WTC11 (cell line): ENCODE measurements around the gene CREBRF.

Experiments used
- ARID4B ChIP-seq: sonication (generic); formaldehyde crosslinking; IDR thresholded peaks from 2 replicates; pipeline ENCODE4 v1.8.0; 2023; ENCODE audit warnings: missing genetic modification reagents, mild to moderate bottlenecking, borderline replicate concordance
- E2F1 ChIP-seq: sonication (generic); formaldehyde crosslinking; IDR thresholded peaks from 2 replicates; pipeline ENCODE4 v1.8.0; 2022; ENCODE audit warnings: mild to moderate bottlenecking, missing genetic modification reagents
- NR2C2 ChIP-seq: sonication (generic); formaldehyde crosslinking; IDR thresholded peaks from 2 replicates; pipeline ENCODE4 v1.8.0; 2022; ENCODE audit warnings: mild to moderate bottlenecking, missing genetic modification reagents
- SP1 ChIP-seq: sonication (generic); formaldehyde crosslinking; conservative IDR thresholded peaks from 2 replicates; pipeline ENCODE4 v1.8.1; 2022; ENCODE audit warnings: missing genetic modification reagents
- ZSCAN18 ChIP-seq: fragments of 250-450 bp; sonication (Bioruptor Pico); IDR thresholded peaks from 2 replicates; pipeline ENCODE4 v2.1.2; 2022; ENCODE audit warnings: mild to moderate bottlenecking, moderate library complexity
- TF ChIP-seq, protein P1 (sequence below): sonication (generic); formaldehyde crosslinking; IDR thresholded peaks from 2 replicates; pipeline ENCODE4 v1.8.0; 2022; ENCODE audit warnings: mild to moderate bottlenecking, missing genetic modification reagents
- TF ChIP-seq, protein P2 (sequence below): fragments of 200-600 bp; IDR thresholded peaks from 2 replicates; pipeline ENCODE4 v1.8.0; 2022; ENCODE audit warnings: antibody characterized with exemption
- TF ChIP-seq, protein P3 (sequence below): sonication (generic); formaldehyde crosslinking; conservative IDR thresholded peaks from 2 replicates; pipeline ENCODE4 v1.8.1; 2022; ENCODE audit warnings: mild to moderate bottlenecking, missing genetic modification reagents

- no peak for TF ChIP-seq SP1
- no peak for TF ChIP-seq ARID4B
- no peak for TF ChIP-seq ZSCAN18 (CRISPR knock-in tag)
- TF ChIP-seq, protein P1, sequence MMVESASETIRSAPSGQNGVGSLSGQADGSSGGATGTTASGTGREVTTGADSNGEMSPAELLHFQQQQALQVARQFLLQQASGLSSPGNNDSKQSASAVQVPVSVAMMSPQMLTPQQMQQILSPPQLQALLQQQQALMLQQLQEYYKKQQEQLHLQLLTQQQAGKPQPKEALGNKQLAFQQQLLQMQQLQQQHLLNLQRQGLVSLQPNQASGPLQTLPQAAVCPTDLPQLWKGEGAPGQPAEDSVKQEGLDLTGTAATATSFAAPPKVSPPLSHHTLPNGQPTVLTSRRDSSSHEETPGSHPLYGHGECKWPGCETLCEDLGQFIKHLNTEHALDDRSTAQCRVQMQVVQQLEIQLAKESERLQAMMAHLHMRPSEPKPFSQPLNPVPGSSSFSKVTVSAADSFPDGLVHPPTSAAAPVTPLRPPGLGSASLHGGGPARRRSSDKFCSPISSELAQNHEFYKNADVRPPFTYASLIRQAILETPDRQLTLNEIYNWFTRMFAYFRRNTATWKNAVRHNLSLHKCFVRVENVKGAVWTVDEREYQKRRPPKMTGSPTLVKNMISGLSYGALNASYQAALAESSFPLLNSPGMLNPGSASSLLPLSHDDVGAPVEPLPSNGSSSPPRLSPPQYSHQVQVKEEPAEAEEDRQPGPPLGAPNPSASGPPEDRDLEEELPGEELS, result no peak
- TF ChIP-seq, protein P2, sequence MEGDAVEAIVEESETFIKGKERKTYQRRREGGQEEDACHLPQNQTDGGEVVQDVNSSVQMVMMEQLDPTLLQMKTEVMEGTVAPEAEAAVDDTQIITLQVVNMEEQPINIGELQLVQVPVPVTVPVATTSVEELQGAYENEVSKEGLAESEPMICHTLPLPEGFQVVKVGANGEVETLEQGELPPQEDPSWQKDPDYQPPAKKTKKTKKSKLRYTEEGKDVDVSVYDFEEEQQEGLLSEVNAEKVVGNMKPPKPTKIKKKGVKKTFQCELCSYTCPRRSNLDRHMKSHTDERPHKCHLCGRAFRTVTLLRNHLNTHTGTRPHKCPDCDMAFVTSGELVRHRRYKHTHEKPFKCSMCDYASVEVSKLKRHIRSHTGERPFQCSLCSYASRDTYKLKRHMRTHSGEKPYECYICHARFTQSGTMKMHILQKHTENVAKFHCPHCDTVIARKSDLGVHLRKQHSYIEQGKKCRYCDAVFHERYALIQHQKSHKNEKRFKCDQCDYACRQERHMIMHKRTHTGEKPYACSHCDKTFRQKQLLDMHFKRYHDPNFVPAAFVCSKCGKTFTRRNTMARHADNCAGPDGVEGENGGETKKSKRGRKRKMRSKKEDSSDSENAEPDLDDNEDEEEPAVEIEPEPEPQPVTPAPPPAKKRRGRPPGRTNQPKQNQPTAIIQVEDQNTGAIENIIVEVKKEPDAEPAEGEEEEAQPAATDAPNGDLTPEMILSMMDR, result no peak
- no peak for TF ChIP-seq E2F1 (CRISPR knock-in tag)
- TF ChIP-seq, protein P3, sequence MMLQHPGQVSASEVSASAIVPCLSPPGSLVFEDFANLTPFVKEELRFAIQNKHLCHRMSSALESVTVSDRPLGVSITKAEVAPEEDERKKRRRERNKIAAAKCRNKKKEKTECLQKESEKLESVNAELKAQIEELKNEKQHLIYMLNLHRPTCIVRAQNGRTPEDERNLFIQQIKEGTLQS (CRISPR knock-in tag), result no peak
- no peak for TF ChIP-seq NR2C2 (CRISPR knock-in tag)
These were observed 42.6 kb downstream of the CREBRF start for GRCh38 chr5:173098787-173099186.
